NCI-H2227 treated with DMSO at 0.1 percent for 48 hours (cell line): ENCODE measurements around the gene GPC1.

Source experiments
- DNase-seq: peaks from one replicate; lab custom pipeline; 2025; lab: John Stamatoyannopoulos, UW

GPC1 gene

GRCh38 chr2:240517342-240517741 lies 81.9 kb downstream of the GPC1 start:
- DNase-seq: no peak
